ENCODE data around the gene DRC7.

The DRC7 gene

GRCh38 chr16:57747996-57748395 is 53.4 kb downstream of the DRC7 start:
- no peak for TF ChIP-seq CTCF (IDR thresholded peaks at IDR 0.05; ENCODE audit: insufficient read depth, low read length, missing control alignments)
- no peak for DNase-seq (ENCODE audit: low read depth, low spot score)
- no peak overlapping the region for H3K4me3 ChIP-seq (ENCODE audit: low read depth, low read length)
- CTCF ChIA-PET, result interaction anchor here (0.6 to 6.5 kb wide), 3 partner anchors 9 to 14 kb away, joined by 3 to 45 read pairs (median 3); no protein-coding TSS in a partner anchor
- POLR2A ChIA-PET, result interaction anchor here (1.1 to 1.2 kb wide), 2 partner anchors 9 to 13 kb away, joined by 3 read pairs; partner anchors contain the start of gene KATNB1

- ChIA-PET CTCF (interaction anchor here (0.6 to 6.5 kb wide), 3 partner anchors 9 to 13 kb away, joined by 3 to 45 read pairs (median 3); no protein-coding TSS in a partner anchor), POLR2A (interaction anchor here (1.1 to 1.2 kb wide), 2 partner anchors 8 to 13 kb away, joined by 3 read pairs; partner anchors contain the start of gene KATNB1)
- no peak for TF ChIP-seq CTCF (IDR thresholded peaks at IDR 0.05; ENCODE audit: insufficient read depth, low read length, missing control alignments)
Observed at GRCh38 chr16:57748596-57748995, 54.0 kb downstream of the DRC7 start.

GRCh38 chr16:57749101-57749692 is 54.6 kb downstream of the DRC7 start:
- TF ChIP-seq CTCF (IDR thresholded peaks at IDR 0.05; ENCODE audit: insufficient read depth, low read length, missing control alignments), result no peak

More at GRCh38 chr16:57748596-57748995, 54.0 kb downstream of the DRC7 start:
- H3K4me3 ChIP-seq (ENCODE audit: low read depth, low read length), result no peak overlapping the region
- no peak for DNase-seq (ENCODE audit: low read depth, low spot score)

GRCh38 chr16:57749856-57750452 is 55.3 kb downstream of the DRC7 start:
- CTCF ChIA-PET, result interaction anchor here (1.3 to 6.5 kb wide), 2 partner anchors 7 to 10 kb away, joined by 3 to 45 read pairs; no protein-coding TSS in a partner anchor
- TF ChIP-seq CTCF (IDR thresholded peaks at IDR 0.05; ENCODE audit: insufficient read depth, low read length, missing control alignments), result no peak
- no peak overlapping the region for H3K4me3 ChIP-seq (ENCODE audit: low read depth, low read length)
- DNase-seq (ENCODE audit: low read depth, low spot score), result no peak
- POLR2A ChIA-PET, result no interaction called here

More at GRCh38 chr16:57749101-57749692, 54.6 kb downstream of the DRC7 start:
- POLR2A ChIA-PET, result interaction anchor here (1.1 kb wide), 1 partner anchor 14 kb away, joined by 3 read pairs; the partner anchor contains the start of gene KATNB1
- no peak overlapping the region for H3K4me3 ChIP-seq (ENCODE audit: low read depth, low read length)
- CTCF ChIA-PET, result interaction anchor here (6.5 kb wide), 1 partner anchor 8 kb away, joined by 45 read pairs; no protein-coding TSS in a partner anchor
- no peak for DNase-seq (ENCODE audit: low read depth, low spot score)

- ChIA-PET POLR2A (no interaction called here), CTCF (interaction anchor here (0.9 to 1.3 kb wide), 3 partner anchors 9 to 31 kb away, joined by 3 read pairs; no protein-coding TSS in a partner anchor)
- TF ChIP-seq CTCF (IDR thresholded peaks at IDR 0.05; ENCODE audit: insufficient read depth, low read length, missing control alignments), result no peak
- no peak for DNase-seq (ENCODE audit: low read depth, low spot score)
- no peak overlapping the region for H3K4me3 ChIP-seq (ENCODE audit: low read depth, low read length)
Observed at GRCh38 chr16:57750796-57751538, 56.4 kb downstream of the DRC7 start.
